Measurements from ENCODE around the gene TXNRD1.

TXNRD1 gene

DNA sequence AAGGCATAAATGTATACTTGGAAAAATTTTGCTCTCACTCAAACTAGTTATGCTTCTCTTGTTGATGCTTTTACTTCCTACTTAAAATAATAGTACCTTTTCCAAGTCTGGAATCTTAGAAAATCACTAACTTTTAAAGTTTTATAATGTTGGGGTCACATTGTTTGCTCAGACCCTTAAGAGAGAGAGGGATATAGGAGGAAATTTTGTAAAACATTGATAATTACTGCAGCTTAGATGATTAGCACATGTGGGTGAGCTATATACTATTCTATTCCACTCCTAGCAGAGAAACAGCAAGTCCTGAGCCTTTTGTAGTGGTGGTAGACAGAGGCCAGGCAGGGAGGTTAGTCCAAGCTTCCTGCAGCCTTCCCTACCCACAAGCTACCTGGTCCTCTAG is 101.4 kb downstream of the TXNRD1 start:
- H3K27ac ChIP-seq (replicated peaks), result no peak overlapping the region
- no peak overlapping the region for H3K4me3 ChIP-seq (replicated peaks; ENCODE audit: insufficient read depth, low read length)
- H3K27me3 ChIP-seq (ENCODE audit: insufficient read depth, poor library complexity, severe bottlenecking), result no peaks in the 10 kb centered on the region
- DNase-seq (ENCODE audit: low read depth in 1 of 2, low spot score in 1 of 2), result no peak
- TF ChIP-seq SPI1 (IDR thresholded peaks at IDR 0.05; ENCODE audit: borderline replicate concordance, low read depth) (no peak), POLR2AphosphoS5 (IDR thresholded peaks at IDR 0.05; ENCODE audit: low read depth) (no peak), GABPA (IDR thresholded peaks at IDR 0.05; ENCODE audit: low read depth) (no peak)
- TF ChIP-seq, protein P1, sequence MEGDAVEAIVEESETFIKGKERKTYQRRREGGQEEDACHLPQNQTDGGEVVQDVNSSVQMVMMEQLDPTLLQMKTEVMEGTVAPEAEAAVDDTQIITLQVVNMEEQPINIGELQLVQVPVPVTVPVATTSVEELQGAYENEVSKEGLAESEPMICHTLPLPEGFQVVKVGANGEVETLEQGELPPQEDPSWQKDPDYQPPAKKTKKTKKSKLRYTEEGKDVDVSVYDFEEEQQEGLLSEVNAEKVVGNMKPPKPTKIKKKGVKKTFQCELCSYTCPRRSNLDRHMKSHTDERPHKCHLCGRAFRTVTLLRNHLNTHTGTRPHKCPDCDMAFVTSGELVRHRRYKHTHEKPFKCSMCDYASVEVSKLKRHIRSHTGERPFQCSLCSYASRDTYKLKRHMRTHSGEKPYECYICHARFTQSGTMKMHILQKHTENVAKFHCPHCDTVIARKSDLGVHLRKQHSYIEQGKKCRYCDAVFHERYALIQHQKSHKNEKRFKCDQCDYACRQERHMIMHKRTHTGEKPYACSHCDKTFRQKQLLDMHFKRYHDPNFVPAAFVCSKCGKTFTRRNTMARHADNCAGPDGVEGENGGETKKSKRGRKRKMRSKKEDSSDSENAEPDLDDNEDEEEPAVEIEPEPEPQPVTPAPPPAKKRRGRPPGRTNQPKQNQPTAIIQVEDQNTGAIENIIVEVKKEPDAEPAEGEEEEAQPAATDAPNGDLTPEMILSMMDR (IDR thresholded peaks at IDR 0.05; ENCODE audit: insufficient read depth, low read length), result no peak
- TF ChIP-seq, protein P2, sequence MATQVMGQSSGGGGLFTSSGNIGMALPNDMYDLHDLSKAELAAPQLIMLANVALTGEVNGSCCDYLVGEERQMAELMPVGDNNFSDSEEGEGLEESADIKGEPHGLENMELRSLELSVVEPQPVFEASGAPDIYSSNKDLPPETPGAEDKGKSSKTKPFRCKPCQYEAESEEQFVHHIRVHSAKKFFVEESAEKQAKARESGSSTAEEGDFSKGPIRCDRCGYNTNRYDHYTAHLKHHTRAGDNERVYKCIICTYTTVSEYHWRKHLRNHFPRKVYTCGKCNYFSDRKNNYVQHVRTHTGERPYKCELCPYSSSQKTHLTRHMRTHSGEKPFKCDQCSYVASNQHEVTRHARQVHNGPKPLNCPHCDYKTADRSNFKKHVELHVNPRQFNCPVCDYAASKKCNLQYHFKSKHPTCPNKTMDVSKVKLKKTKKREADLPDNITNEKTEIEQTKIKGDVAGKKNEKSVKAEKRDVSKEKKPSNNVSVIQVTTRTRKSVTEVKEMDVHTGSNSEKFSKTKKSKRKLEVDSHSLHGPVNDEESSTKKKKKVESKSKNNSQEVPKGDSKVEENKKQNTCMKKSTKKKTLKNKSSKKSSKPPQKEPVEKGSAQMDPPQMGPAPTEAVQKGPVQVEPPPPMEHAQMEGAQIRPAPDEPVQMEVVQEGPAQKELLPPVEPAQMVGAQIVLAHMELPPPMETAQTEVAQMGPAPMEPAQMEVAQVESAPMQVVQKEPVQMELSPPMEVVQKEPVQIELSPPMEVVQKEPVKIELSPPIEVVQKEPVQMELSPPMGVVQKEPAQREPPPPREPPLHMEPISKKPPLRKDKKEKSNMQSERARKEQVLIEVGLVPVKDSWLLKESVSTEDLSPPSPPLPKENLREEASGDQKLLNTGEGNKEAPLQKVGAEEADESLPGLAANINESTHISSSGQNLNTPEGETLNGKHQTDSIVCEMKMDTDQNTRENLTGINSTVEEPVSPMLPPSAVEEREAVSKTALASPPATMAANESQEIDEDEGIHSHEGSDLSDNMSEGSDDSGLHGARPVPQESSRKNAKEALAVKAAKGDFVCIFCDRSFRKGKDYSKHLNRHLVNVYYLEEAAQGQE (IDR thresholded peaks at IDR 0.05; ENCODE audit: insufficient replicate concordance, low read depth), result no peak

DNA sequence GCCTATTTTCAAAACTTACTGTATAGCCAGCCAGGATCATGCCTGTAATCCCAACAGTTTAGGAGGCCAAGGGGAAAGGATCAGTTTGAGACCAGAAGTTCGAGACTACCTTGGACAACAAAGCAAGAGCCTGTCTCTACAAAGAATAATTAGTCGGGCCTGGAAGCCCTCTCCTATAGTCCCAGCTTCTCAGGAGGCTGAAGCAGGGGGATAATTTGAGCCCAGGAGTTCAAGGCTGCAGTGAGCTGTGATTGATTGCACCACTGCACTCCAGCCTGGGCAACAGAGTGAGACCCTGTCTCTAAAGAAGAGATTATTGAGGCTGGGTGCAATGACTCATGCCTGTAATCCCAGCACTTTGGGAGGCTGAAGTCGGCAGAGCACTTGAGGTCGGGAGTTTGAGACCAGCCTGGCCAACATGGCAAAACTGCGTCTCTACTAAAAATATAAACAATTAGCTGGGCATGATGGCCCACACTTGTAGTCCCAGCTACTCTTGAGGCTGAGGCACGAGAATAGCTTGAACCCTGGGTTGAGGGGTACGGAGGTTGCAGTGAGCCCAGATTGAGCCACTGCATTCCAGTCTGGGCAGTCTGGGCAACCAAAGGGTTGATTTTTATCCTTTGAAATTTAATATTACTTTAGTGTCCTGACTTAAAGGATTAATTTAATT is 102.1 kb downstream of the TXNRD1 start:
- Histone ChIP-seq H3K27ac (replicated peaks) (no peak overlapping the region), H3K4me3 (replicated peaks; ENCODE audit: insufficient read depth, low read length) (no peak overlapping the region), H3K27me3 (ENCODE audit: insufficient read depth, poor library complexity, severe bottlenecking) (no peaks in the 10 kb centered on the region)
- no peak for DNase-seq (ENCODE audit: low read depth in 1 of 2, low spot score in 1 of 2)
- TF ChIP-seq, protein P2 (IDR thresholded peaks at IDR 0.05; ENCODE audit: insufficient replicate concordance, low read depth), result no peak
- TF ChIP-seq SPI1 (IDR thresholded peaks at IDR 0.05; ENCODE audit: borderline replicate concordance, low read depth), result no peak
- TF ChIP-seq POLR2AphosphoS5 (IDR thresholded peaks at IDR 0.05; ENCODE audit: low read depth), result no peak
- TF ChIP-seq, protein P1 (IDR thresholded peaks at IDR 0.05; ENCODE audit: insufficient read depth, low read length), result no peak
- TF ChIP-seq GABPA (IDR thresholded peaks at IDR 0.05; ENCODE audit: low read depth), result no peak

DNA sequence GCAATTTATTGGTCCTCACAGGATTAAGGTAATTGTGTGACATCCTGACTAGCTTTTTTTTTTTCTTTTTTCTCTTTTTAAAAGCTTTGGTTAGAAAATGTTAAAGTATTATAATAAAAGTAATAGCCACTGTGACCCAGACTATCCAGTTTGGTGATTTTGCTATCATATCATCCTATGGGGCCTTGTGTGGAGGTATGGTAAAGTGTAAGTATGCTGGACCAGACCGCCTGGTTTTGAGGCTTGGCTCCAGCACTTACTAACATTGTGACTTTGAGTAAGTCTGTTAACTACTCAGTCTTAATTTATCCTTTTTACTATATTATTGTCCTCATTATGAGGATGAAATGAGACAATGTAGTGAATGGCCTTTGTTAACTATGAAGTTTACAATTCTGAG is 103.4 kb downstream of the TXNRD1 start:
- TF ChIP-seq GABPA (IDR thresholded peaks at IDR 0.05; ENCODE audit: low read depth) (no peak), SPI1 (IDR thresholded peaks at IDR 0.05; ENCODE audit: borderline replicate concordance, low read depth) (no peak), POLR2AphosphoS5 (IDR thresholded peaks at IDR 0.05; ENCODE audit: low read depth) (no peak)
- TF ChIP-seq, protein P1 (IDR thresholded peaks at IDR 0.05; ENCODE audit: insufficient read depth, low read length), result no peak
- TF ChIP-seq, protein P2 (IDR thresholded peaks at IDR 0.05; ENCODE audit: insufficient replicate concordance, low read depth), result no peak
- Histone ChIP-seq H3K27me3 (ENCODE audit: insufficient read depth, poor library complexity, severe bottlenecking) (no peaks in the 10 kb centered on the region), H3K27ac (replicated peaks) (no peak overlapping the region), H3K4me3 (replicated peaks; ENCODE audit: insufficient read depth, low read length) (no peak overlapping the region)
- no peak for DNase-seq (ENCODE audit: low read depth in 1 of 2, low spot score in 1 of 2)

Data from HL-60 (cell line).